ENCODE data around the gene CNOT2.
A peak's percentile ranks its signal among the peaks of the same experiment; 100 is the strongest.

The CNOT2 gene

DNA sequence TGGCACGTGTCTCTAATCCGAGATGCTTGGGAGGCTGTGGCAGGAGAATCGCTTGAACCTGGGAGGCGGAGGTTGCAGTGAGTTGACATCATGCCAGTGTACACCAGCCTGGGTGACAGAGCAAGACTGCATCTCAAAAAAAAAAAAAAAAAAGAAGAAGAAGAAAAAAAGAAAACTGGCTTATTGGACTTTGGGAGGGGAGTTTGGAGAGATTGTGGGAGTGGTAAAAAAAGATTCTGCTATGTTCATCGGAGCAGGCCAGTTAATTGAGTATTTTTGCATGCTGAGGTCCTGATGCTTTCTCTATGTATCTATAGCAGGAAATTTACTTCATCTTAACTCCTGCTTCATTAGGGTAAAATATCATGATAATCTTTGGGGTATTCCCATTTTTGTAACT lies 11.6 kb downstream of the CNOT2 start:
- H3K9me2 ChIP-seq (replicated peaks; ENCODE audit: insufficient read depth, low read length): no peaks in the 10 kb centered on the region
- H2AFZ ChIP-seq (ENCODE audit: low read depth, low read length, severe bottlenecking): no peak overlapping the region
- H3K9me3 ChIP-seq (ENCODE audit: insufficient read depth, low read length): no peaks in the 10 kb centered on the region
- peaks cover 53% of the 10 kb centered on the region for H4K20me1 ChIP-seq (ENCODE audit: low read depth, low read length)
- no peak overlapping the region for H3K9ac ChIP-seq (ENCODE audit: low read length)
- H3K36me3 ChIP-seq (ENCODE audit: low read length): peaks cover 5% of the 10 kb centered on the region; the same call in 1 of the 2 replicates
- peaks cover 16% of the 10 kb centered on the region; the same call in 1 of the 2 replicates for H3F3A ChIP-seq (ENCODE audit: insufficient read depth)
- TF ChIP-seq EZH2phosphoT487 (conservative IDR thresholded peaks at IDR 0.05; ENCODE audit: low read length): no peak
- TF ChIP-seq, protein P1, sequence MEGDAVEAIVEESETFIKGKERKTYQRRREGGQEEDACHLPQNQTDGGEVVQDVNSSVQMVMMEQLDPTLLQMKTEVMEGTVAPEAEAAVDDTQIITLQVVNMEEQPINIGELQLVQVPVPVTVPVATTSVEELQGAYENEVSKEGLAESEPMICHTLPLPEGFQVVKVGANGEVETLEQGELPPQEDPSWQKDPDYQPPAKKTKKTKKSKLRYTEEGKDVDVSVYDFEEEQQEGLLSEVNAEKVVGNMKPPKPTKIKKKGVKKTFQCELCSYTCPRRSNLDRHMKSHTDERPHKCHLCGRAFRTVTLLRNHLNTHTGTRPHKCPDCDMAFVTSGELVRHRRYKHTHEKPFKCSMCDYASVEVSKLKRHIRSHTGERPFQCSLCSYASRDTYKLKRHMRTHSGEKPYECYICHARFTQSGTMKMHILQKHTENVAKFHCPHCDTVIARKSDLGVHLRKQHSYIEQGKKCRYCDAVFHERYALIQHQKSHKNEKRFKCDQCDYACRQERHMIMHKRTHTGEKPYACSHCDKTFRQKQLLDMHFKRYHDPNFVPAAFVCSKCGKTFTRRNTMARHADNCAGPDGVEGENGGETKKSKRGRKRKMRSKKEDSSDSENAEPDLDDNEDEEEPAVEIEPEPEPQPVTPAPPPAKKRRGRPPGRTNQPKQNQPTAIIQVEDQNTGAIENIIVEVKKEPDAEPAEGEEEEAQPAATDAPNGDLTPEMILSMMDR (IDR thresholded peaks at IDR 0.05; ENCODE audit: insufficient read depth, low read length, poor library complexity, severe bottlenecking): no peak
- no peaks in the 10 kb centered on the region for H3K27me3 ChIP-seq (ENCODE audit: low read length)
- peak overlapping the region; percentile 23; the same call in 1 of the 2 replicates for H3K27ac ChIP-seq (ENCODE audit: low read depth, low read length)
- peaks cover 100% of the 10 kb centered on the region for H3K79me2 ChIP-seq (ENCODE audit: insufficient read depth, low read length)
- H3K4me2 ChIP-seq (ENCODE audit: low read depth, low read length, poor library complexity, severe bottlenecking): peak overlapping the region; percentile 10
- no peak overlapping the region for H3K4me3 ChIP-seq (ENCODE audit: insufficient read depth, low read length, poor library complexity, severe bottlenecking)

DNA sequence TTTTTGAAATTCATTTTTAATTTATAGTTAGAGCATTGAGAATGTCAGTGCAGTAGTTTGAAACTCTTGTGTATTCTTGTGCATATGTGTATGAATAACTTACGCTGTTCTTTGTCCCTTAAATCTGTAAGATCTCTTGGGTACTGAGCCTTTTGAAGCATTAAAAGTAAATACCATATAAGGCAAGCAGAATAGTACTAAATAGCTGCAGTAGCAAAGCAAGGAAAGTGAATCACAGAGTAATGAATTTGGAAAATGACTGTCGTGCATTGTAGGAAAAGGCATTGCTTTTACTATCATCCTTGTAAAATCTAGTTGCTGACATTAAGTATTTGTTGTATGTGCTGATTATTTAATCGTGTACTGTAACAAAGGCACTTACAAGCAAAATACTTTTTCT lies 12.1 kb downstream of the CNOT2 start:
- Histone ChIP-seq H3K27ac (ENCODE audit: low read depth, low read length) (peak overlapping the region; percentile 23; the same call in 1 of the 2 replicates), H3K79me2 (ENCODE audit: insufficient read depth, low read length) (peaks cover 100% of the 10 kb centered on the region), H3K4me2 (ENCODE audit: low read depth, low read length, poor library complexity, severe bottlenecking) (peak overlapping the region; percentile 10), H3F3A (ENCODE audit: insufficient read depth) (peaks cover 17% of the 10 kb centered on the region; the same call in 1 of the 2 replicates), H3K4me3 (ENCODE audit: insufficient read depth, low read length, poor library complexity, severe bottlenecking) (no peak overlapping the region), H3K9ac (ENCODE audit: low read length) (no peak overlapping the region), H3K9me2 (replicated peaks; ENCODE audit: insufficient read depth, low read length) (no peaks in the 10 kb centered on the region), H4K20me1 (ENCODE audit: low read depth, low read length) (peaks cover 53% of the 10 kb centered on the region), H3K27me3 (ENCODE audit: low read length) (no peaks in the 10 kb centered on the region), H3K36me3 (ENCODE audit: low read length) (0 out of 2 replicates have a peak, but pooled peaks cover under 1% of the 10 kb centered on the region), H3K9me3 (ENCODE audit: insufficient read depth, low read length) (no peaks in the 10 kb centered on the region), H2AFZ (ENCODE audit: low read depth, low read length, severe bottlenecking) (no peak overlapping the region)
- TF ChIP-seq EZH2phosphoT487 (conservative IDR thresholded peaks at IDR 0.05; ENCODE audit: low read length): no peak

DNA sequence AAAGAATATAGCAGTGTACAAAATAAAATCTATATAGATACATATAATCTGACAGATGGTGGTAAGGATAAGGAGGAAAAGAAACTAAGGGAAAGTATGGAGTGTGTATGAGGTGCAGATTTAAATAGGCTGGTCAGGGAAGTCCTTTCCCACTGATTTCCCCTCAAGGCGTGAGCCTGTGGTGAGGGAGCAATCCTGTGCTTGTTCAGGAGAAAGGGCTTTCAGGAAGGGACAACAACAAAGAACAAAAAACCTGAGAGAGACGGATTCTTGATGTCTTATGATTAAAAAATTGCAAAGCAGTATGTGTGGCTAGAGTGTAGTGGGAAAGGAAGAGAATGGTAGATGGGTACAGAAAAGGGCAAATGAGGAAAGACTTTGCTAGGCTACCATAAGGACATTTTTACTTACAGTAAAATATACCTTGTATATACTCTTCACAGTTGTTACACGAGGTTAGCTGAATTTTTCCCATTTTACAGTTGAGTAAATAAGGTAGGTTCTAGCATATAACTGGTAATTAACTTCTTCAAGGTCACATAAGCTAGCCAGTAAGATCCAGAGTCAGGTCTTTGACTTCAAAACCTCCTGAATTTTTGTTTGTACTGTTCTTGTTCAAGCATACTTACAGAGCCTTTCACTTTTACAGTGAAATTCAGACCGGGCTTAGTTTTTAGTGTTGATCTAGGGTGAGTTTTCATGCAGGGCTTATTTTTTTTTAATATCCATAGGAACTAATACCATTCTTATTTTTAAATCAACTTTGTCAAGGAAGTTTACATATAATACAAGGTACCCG lies 15.6 kb downstream of the CNOT2 start:
- peak overlapping the region; percentile 66 for H3K4me2 ChIP-seq (ENCODE audit: low read depth, low read length, poor library complexity, severe bottlenecking)
- peaks cover 44% of the 10 kb centered on the region for H4K20me1 ChIP-seq (ENCODE audit: low read depth, low read length)
- no peak overlapping the region for H3K27ac ChIP-seq (ENCODE audit: low read depth, low read length)
- TF ChIP-seq, protein P1 (IDR thresholded peaks at IDR 0.05; ENCODE audit: insufficient read depth, low read length, poor library complexity, severe bottlenecking): no peak
- no peak for TF ChIP-seq EZH2phosphoT487 (conservative IDR thresholded peaks at IDR 0.05; ENCODE audit: low read length)
- no peaks in the 10 kb centered on the region for H3K27me3 ChIP-seq (ENCODE audit: low read length)
- peaks cover 24% of the 10 kb centered on the region; the same call in 1 of the 2 replicates for H3F3A ChIP-seq (ENCODE audit: insufficient read depth)
- no peaks in the 10 kb centered on the region for H3K9me3 ChIP-seq (ENCODE audit: insufficient read depth, low read length)
- no peaks in the 10 kb centered on the region; the same call in 1 of the 2 replicates for H3K36me3 ChIP-seq (ENCODE audit: low read length)
- no peak overlapping the region for H3K9ac ChIP-seq (ENCODE audit: low read length)
- H2AFZ ChIP-seq (ENCODE audit: low read depth, low read length, severe bottlenecking): no peak overlapping the region
- peaks cover 100% of the 10 kb centered on the region for H3K79me2 ChIP-seq (ENCODE audit: insufficient read depth, low read length)
- no peaks in the 10 kb centered on the region for H3K9me2 ChIP-seq (replicated peaks; ENCODE audit: insufficient read depth, low read length)
- no peak overlapping the region for H3K4me3 ChIP-seq (ENCODE audit: insufficient read depth, low read length, poor library complexity, severe bottlenecking)

DNA sequence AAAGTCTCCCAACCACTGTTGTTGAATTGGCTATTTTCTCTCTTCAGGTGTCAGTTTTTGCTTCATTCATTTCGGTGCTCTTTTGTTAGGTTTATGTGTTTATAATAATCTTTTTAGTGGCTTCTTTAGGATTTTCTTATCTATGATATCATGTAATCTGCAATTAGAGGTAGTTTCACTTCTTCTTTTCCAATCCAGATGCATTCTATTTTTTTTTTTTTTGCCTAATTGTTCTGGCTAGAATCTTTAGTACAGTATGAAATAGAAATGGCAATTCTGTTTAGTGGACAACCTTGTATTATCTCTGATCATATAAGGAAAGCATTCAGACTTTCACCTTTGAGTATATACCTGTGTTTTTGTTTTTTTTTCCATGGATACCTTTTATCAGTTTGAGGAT lies 17.4 kb downstream of the CNOT2 start:
- Histone ChIP-seq H2AFZ (ENCODE audit: low read depth, low read length, severe bottlenecking) (no peak overlapping the region), H3K9me2 (replicated peaks; ENCODE audit: insufficient read depth, low read length) (no peaks in the 10 kb centered on the region), H3K79me2 (ENCODE audit: insufficient read depth, low read length) (peaks cover 100% of the 10 kb centered on the region), H3K9ac (ENCODE audit: low read length) (no peak overlapping the region), H3K9me3 (ENCODE audit: insufficient read depth, low read length) (no peaks in the 10 kb centered on the region), H3K27ac (ENCODE audit: low read depth, low read length) (peak overlapping the region; percentile 53; the same call in 1 of the 2 replicates), H4K20me1 (ENCODE audit: low read depth, low read length) (peaks cover 46% of the 10 kb centered on the region), H3K27me3 (ENCODE audit: low read length) (no peaks in the 10 kb centered on the region), H3K4me2 (ENCODE audit: low read depth, low read length, poor library complexity, severe bottlenecking) (peak overlapping the region; percentile 66), H3F3A (ENCODE audit: insufficient read depth) (peaks cover 19% of the 10 kb centered on the region; the same call in 1 of the 2 replicates), H3K4me3 (ENCODE audit: insufficient read depth, low read length, poor library complexity, severe bottlenecking) (peak overlapping the region; percentile 15), H3K36me3 (ENCODE audit: low read length) (no peaks in the 10 kb centered on the region; the same call in 1 of the 2 replicates)
- no peak for TF ChIP-seq EZH2phosphoT487 (conservative IDR thresholded peaks at IDR 0.05; ENCODE audit: low read length)

Data from SU-DHL-6 (cell line).